Thoracic aorta (tissue), 2 donors: Measurements from ENCODE around the gene POR. TPM values are rescaled to one million over a fixed set of nuclear protein-coding genes. Genes with fewer than 3 reads are reported as not detected.

Experiments used
- ATAC-seq: fragments of 150-250 bp; one replicate; pipeline ENCODE4 v1.8.0; 2017; ENCODE audit warnings: low read depth; ENCODE audit not compliant: insufficient number of reproducible peaks, low FRiP score
- DNase-seq: peaks from one replicate; pipeline ENCODE4 v3.0.0-alpha.2; 2020; ENCODE audit warnings: low spot score
- H3K27ac ChIP-seq, 2 donors: fragments of 200-600 bp; sonication (generic); 1 replicate in 1 of 2; 2 replicates in 1 of 2; pipeline ENCODE4 v1.5.1; 2016; ENCODE audit warnings: mild to moderate bottlenecking in 2 of 2, moderate library complexity in 2 of 2
- H3K27me3 ChIP-seq: fragments of 200-600 bp; sonication (generic); replicated peaks from 2 replicates; pipeline ENCODE4 v1.6.0; 2016; ENCODE audit warnings: mild to moderate bottlenecking; ENCODE audit not compliant: insufficient read depth
- H3K36me3 ChIP-seq: fragments of 200-600 bp; sonication (generic); one replicate; pipeline ENCODE4 v1.5.1; 2016
- H3K4me1 ChIP-seq, 2 donors: fragments of 200-600 bp; sonication (generic); 1 replicate in 1 of 2; 2 replicates in 1 of 2; pipeline versions ENCODE4 v1.5.1 to v1.6.0; 2016; ENCODE audit warnings: low read depth in 2 of 2, mild to moderate bottlenecking in 1 of 2; ENCODE audit not compliant: control insufficient read depth in 1 of 2
- H3K4me3 ChIP-seq: fragments of 200-600 bp; sonication (generic); 2 replicates; pipeline ENCODE4 v1.5.1; 2016; ENCODE audit warnings: mild to moderate bottlenecking
- H3K9me3 ChIP-seq: fragments of 200-600 bp; sonication (generic); 2 replicates; pipeline ENCODE4 v1.5.1; 2016
- CTCF ChIP-seq: fragments of 200-600 bp; sonication (generic); IDR thresholded peaks from one replicate; pipeline ENCODE4 v1.5.1; 2019; ENCODE audit warnings: antibody characterized with exemption
- total RNA-seq, 2 donors: library from RNA; depleted of rRNA; stranded (reverse); fragments of >200 nt; gene quantifications; one replicate each; pipeline versions ENCODE4 v1.1.0 to v1.2.3, GENCODE V29; 2016

The POR gene
- total RNA-seq, 2 donors from 2014 or later, result 70.1 to 77.4 TPM

DNA sequence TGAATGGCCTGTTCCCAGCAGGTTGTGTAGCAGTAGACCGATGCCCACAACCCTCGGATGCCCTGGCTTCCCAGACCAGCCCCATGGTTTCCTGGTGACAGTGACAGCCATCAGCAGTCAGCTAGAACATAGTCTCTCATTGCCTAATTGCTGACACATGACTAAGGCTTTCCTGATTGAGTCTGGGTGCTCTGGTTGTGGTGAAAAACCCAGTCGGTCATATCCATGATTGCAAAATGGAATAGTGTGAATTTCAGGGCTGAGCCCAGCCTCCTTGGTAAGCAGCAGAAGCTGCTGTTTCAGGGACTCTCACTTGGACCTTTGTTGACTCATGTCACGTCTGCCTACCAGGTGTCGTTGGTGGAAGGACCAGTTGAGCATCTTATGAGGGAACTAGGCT is 36.6 kb downstream of the POR start:
- Histone ChIP-seq H3K36me3 (peaks cover 17% of the 10 kb centered on the region), H3K4me1 (peaks cover 5 to 28% of the 10 kb centered on the region in 2 donors), H3K4me3 (no peak overlapping the region), H3K27ac (no peak overlapping the region), H3K27me3 (no peaks in the 10 kb centered on the region), H3K9me3 (no peaks in the 10 kb centered on the region)
- no peak for TF ChIP-seq CTCF
- no peak for DNase-seq
- ATAC-seq, result no peak

- TF ChIP-seq CTCF, result no peak
- DNase-seq (no peak), ATAC-seq (no peak)
- Histone ChIP-seq H3K36me3 (peaks cover 24% of the 10 kb centered on the region), H3K27ac (no peak overlapping the region), H3K4me1 (peaks cover 5 to 24% of the 10 kb centered on the region in 2 donors), H3K27me3 (no peaks in the 10 kb centered on the region), H3K9me3 (no peaks in the 10 kb centered on the region), H3K4me3 (no peak overlapping the region)
Observed at GRCh38 chr7:75953431-75953830, 38.5 kb downstream of the POR start.

DNA sequence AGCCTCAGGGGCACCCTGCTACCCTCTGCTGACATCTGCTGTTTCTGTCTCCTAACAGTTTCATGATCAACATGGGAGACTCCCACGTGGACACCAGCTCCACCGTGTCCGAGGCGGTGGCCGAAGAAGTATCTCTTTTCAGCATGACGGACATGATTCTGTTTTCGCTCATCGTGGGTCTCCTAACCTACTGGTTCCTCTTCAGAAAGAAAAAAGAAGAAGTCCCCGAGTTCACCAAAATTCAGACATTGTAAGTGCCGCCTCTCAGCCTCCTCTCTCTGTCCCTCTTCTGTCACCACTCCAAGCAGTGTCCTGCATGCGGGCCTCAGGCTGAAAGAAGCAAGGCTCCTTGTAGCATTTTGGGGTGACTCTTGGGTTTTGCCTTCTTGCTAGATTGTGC is 39.0 kb downstream of the POR start:
- no peak for TF ChIP-seq CTCF
- peaks cover 24% of the 10 kb centered on the region for H3K36me3 ChIP-seq
- H3K4me3 ChIP-seq, result no peak overlapping the region
- no peaks in the 10 kb centered on the region for H3K9me3 ChIP-seq
- no peaks in the 10 kb centered on the region for H3K27me3 ChIP-seq
- peaks cover 5 to 20% of the 10 kb centered on the region in 2 donors for H3K4me1 ChIP-seq
- DNase-seq (no peak), ATAC-seq (no peak)
- H3K27ac ChIP-seq, result no peak overlapping the region

DNA sequence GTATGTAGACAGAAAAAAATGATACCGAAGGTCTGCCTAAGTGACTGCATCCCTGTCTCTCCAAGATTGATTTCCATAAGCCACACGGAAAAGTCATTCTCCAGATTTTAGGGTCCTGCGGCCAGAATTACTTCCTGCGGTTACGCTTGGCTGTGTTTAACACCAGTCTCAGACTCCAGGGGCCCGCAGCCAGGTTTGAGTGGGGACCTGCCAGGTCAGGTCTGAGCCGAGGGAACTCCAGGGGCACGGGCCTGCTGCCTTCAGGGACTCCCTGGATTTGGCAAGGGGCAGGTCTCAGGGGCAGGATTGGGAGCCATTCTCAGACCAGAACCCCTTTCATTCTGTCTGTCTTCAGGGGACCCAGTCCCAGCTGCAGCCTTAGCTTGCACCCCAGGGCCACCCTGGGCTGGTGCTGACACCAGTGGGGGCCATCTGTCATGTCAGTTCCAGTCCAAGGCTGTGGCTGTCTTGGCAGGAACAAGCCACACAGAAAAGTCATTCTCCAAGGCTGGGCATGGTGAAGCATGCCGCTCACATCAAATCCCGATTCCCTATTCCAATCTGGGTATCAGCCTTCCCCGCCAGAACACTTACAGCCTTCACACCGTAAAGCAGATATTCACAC is 40.5 kb downstream of the POR start:
- Histone ChIP-seq H3K4me3 (no peak overlapping the region), H3K4me1 (peaks cover 5 to 12% of the 10 kb centered on the region in 2 donors), H3K27me3 (no peaks in the 10 kb centered on the region), H3K27ac (peak overlapping the region in 1 of 2 donors; percentile 42), H3K9me3 (no peaks in the 10 kb centered on the region), H3K36me3 (peaks cover 24% of the 10 kb centered on the region)
- DNase-seq (no peak), ATAC-seq (no peak)
- TF ChIP-seq CTCF, result no peak

GRCh38 chr7:75957021-75957736 is 42.2 kb downstream of the POR start:
- Histone ChIP-seq H3K27me3 (no peaks in the 10 kb centered on the region), H3K9me3 (no peaks in the 10 kb centered on the region), H3K27ac (no peak overlapping the region), H3K4me1 (peaks cover 7 to 21% of the 10 kb centered on the region in 2 donors), H3K4me3 (no peak overlapping the region), H3K36me3 (peaks cover 24% of the 10 kb centered on the region)
- DNase-seq, result no peak
- no peak for ATAC-seq
- TF ChIP-seq CTCF, result no peak
